Testis (tissue), 3 donors: ENCODE measurements around the gene LCN10. TPM values are rescaled to one million over a fixed set of nuclear protein-coding genes. Genes with fewer than 3 reads are reported as not detected.

ENCODE experiments used
- DNase-seq: peaks from one replicate; pipeline ENCODE4 v3.0.0-alpha.2; 2019
- H3K27ac ChIP-seq, 2 donors: fragments of 200-600 bp; sonication (generic); one replicate each; pipeline ENCODE4 v1.5.1; 2019
- H3K27me3 ChIP-seq: fragments of 200-600 bp; sonication (generic); one replicate; pipeline ENCODE4 v1.5.1; 2019
- H3K36me3 ChIP-seq: fragments of 200-600 bp; sonication (generic); one replicate; pipeline ENCODE4 v1.5.1; 2017; ENCODE audit warnings: low read depth; ENCODE audit errors: missing control alignments
- H3K4me1 ChIP-seq: fragments of 200-600 bp; sonication (generic); one replicate; pipeline ENCODE4 v1.5.1; 2019
- H3K4me3 ChIP-seq, 2 donors: fragments of 200-600 bp; sonication (generic); one replicate each; pipeline ENCODE4 v1.5.1; 2017 to 2019
- H3K9me3 ChIP-seq: fragments of 200-600 bp; sonication (generic); one replicate; pipeline ENCODE4 v1.5.1; 2017
- CTCF ChIP-seq, 3 experiments: fragments of 450-650 bp in 2 of 3; fragments of 200-600 bp in 1 of 3; sonication (generic) in 1 of 3; IDR thresholded peaks; one replicate each; pipeline ENCODE4 v1.5.1; 2016 to 2019; ENCODE audit warnings: antibody characterized with exemption in 3 of 3, mild to moderate bottlenecking in 2 of 3, moderate library complexity in 1 of 3
- POLR2A ChIP-seq: fragments of 450-650 bp; IDR thresholded peaks from one replicate; pipeline ENCODE4 v1.6.1; 2017; ENCODE audit warnings: antibody characterized with exemption, mild to moderate bottlenecking, moderate library complexity
- WGBS, 2 donors: methylation state at CpG; one replicate each; pipeline ENCODE4 v1.1.5; 2018; 5-methylcytosine and 5-hydroxymethylcytosine counted together
- intact Hi-C: fragments of 100-400 bp; cut with DNase I; formaldehyde crosslinking; loops from one replicate; pipeline ENCODE4 v1.15.1; 2023; ENCODE audit warnings: low total_unique reads
- polyA plus RNA-seq: library from polyadenylated mRNA; stranded (reverse); fragments of 350-450 nt; fragmentation: Illumina TruSeq; extraction: RNeasy Lipid Tissue Mini Kit (QIAGEN cat#74804); gene quantifications from one replicate; pipeline ENCODE4 v1.2.3, GENCODE V29; 2014; ENCODE audit warnings: low read depth, low replicate concordance; ENCODE audit not compliant: insufficient read depth
- total RNA-seq, 2 donors: library from RNA; depleted of rRNA; stranded (reverse); fragments of >200 nt; gene quantifications; one replicate each; pipeline ENCODE4 v1.2.3, GENCODE V29; 2016

The LCN10 gene
- total and polyA plus RNA-seq, 3 donors from 2014 or later, result 8.3 to 11.7 (median 8.7) TPM

GRCh38 chr9:136747161-136748060 lies 4.7 kb upstream of the LCN10 start:
- Histone ChIP-seq H3K9me3 (no peaks in the 10 kb centered on the region), H3K4me1 (peaks cover 31% of the 10 kb centered on the region), H3K27ac (no peak overlapping the region), H3K36me3 (no peaks in the 10 kb centered on the region), H3K4me3 (no peak overlapping the region), H3K27me3 (no peaks in the 10 kb centered on the region)
- WGBS, 2 donors, result 89 to 95% methylated on average over 21 of the region's 22 CpGs
- no peak for TF ChIP-seq POLR2A
- no peak for TF ChIP-seq CTCF (IDR thresholded peaks at IDR 0.05)
- intact Hi-C loops, result no loop called here
- DNase-seq, result no peak

DNA sequence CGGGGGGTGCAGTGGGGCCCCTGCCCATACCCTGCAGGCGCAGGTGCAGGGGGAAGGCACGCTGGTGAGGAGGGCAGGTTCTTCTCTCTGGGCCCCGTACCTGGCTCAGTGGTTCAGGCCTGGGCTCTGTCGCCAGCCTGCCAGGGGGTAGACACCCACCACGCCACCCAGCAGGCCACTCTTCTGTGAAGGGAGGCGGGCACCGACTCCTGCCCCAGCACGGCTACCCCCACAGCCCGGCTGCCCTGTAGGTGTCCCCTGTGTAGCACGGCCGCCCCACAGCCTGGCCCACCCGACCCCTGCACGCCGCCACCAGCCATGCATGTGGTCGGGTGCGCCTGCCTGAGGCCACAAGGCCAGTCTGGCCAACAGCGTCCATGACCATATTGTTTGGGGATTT lies 3.9 kb upstream of the LCN10 start:
- intact Hi-C loops, result no loop called here
- WGBS, 2 donors, result 90 to 91% methylated on average over 6 to 17 of the region's 18 CpGs
- H3K36me3 ChIP-seq, result no peaks in the 10 kb centered on the region
- no peak overlapping the region for H3K4me3 ChIP-seq
- TF ChIP-seq CTCF (IDR thresholded peaks at IDR 0.05) (no peak), POLR2A (no peak)
- no peak overlapping the region for H3K27ac ChIP-seq
- DNase-seq, result no peak
- no peaks in the 10 kb centered on the region for H3K9me3 ChIP-seq
- H3K27me3 ChIP-seq, result no peaks in the 10 kb centered on the region
- H3K4me1 ChIP-seq, result peaks cover 39% of the 10 kb centered on the region

DNA sequence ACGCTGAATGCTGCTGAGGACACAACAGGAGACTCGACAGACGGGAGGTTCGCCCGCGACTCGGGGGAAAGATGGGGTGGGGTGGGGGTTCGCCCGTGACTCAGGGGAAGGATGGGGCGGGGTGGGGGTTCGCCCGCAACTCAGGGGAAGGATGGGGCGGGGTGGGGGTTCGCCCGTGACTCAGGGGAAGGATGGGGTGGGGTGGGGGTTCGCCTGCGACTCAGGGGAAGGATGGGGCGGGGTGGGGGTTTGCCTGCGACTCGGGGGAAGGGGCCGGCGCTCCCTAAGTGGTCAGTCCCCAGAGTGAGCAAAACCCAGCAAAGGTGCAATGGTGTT lies 3.4 kb upstream of the LCN10 start:
- Histone ChIP-seq H3K4me3 (no peak overlapping the region), H3K4me1 (peaks cover 44% of the 10 kb centered on the region), H3K27ac (no peak overlapping the region), H3K36me3 (no peaks in the 10 kb centered on the region), H3K27me3 (no peaks in the 10 kb centered on the region), H3K9me3 (no peaks in the 10 kb centered on the region)
- no peak for TF ChIP-seq POLR2A
- 77 to 83% methylated on average over 17 to 22 of the region's 22 CpGs for WGBS, 2 donors
- intact Hi-C loops, result no loop called here
- DNase-seq, result no peak

DNA sequence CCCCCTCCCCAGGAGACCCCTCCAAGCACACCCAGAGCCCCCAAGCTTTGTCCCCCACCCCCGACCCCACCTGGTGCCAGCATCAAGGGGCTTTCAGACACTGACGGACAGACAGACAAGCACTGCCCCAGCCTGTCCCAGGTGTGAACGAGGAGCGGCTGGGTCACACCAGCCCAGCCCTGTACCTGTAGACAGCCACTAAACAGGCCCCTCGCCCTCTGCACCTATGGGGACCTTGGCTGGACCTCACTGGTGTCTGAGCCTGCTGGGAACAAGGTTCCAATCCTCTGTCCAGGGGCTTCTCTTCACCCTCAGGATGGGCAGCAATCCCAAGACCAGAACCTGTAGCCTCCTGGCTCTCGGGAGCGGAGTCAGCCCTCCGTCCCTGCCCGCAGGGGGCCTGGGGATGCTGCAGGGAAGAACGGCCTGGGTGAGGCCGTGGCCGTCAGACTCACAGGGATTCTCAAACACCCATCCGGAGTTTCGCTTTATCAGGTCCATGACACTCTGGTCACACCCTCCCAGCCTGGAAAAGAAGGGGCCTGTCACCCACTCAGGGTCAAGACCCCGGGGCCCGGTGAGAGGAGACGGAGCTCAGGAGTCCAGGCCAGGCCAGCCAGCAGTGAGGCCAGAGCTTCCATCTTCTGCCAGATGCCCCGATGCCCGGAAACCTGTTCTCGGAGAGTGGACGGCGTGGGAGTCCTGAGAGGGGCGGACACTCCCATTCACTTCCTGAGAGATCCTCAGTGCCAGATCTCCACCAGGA lies 2.8 kb upstream of the LCN10 start:
- Histone ChIP-seq H3K4me1 (peaks cover 49% of the 10 kb centered on the region), H3K4me3 (no peak overlapping the region), H3K9me3 (no peaks in the 10 kb centered on the region), H3K27me3 (no peaks in the 10 kb centered on the region), H3K27ac (no peak overlapping the region), H3K36me3 (no peaks in the 10 kb centered on the region)
- intact Hi-C loops, result no loop called here
- TF ChIP-seq CTCF (IDR thresholded peaks at IDR 0.05) (no peak), POLR2A (no peak)
- 78 to 84% methylated on average over 9 to 23 of the region's 23 CpGs for WGBS, 2 donors
- DNase-seq, result no peak

DNA sequence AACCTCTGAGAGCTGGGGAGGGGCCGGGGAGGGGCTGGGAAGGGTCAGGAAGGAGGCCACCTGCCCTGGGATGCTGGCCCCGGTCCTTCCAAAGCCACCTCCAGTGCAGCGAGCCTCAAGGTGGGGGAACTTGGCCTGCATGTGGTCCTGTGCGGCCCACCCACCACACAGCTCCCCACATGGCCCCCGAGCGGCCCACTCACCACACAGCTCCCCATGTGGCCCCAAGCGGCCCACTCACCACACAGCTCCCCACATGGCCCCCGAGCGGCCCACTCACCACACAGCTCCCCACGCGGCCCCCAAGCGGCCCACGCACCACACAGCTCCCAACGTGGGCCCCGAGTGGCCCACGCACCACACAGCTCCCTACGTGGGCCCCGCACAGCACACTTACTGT lies 2.0 kb upstream of the LCN10 start:
- Histone ChIP-seq H3K36me3 (no peaks in the 10 kb centered on the region), H3K4me3 (no peak overlapping the region), H3K4me1 (peaks cover 44% of the 10 kb centered on the region), H3K27me3 (no peaks in the 10 kb centered on the region), H3K9me3 (no peaks in the 10 kb centered on the region), H3K27ac (no peak overlapping the region)
- 77 to 88% methylated on average over 9 to 18 of the region's 18 CpGs for WGBS, 2 donors
- intact Hi-C loops, result no loop called here
- DNase-seq, result no peak
- TF ChIP-seq POLR2A (no peak), CTCF (IDR thresholded peaks at IDR 0.05) (no peak)
